ENCODE data around the gene RAB11FIP5.

RAB11FIP5 gene

DNA sequence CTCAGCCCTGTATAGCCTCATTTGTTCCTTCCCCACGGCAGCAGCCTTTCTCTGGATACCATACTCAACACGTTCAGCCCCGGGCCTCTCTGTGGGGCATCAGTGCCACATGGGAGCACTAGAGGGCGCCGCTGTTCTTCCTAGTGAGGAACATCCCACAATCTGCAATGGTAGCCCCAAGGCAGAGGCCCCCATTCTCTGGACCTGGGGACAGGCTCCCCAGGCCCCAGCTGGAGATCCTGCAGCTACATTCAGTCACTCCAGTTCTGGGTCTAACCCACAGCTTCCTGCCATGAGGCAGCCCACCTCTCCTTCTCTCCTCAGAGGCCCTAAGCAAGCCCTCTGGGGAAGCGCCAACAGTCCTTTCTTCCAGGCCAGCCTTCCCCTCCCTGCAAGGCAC is 27.1 kb downstream of the RAB11FIP5 start:
- peak; percentile 86 for DNase-seq

DNA sequence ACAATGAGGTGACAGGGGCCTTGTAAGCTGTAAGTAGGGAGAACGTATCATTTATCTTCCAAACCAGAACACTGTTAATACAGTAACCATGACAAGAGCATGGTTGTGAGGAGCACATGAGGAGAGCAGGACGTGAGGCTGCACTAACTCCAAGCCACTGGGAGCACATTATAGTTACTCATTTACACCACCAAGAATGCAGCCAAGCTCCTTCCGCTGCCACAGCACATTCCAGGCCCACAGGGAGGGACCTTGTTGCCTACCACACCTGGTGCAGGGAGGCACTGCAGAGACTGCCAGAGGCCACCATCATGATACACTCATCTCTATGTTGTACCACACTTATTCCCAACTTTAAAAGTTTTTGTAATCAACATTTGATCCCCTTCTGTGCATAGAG is 27.8 kb downstream of the RAB11FIP5 start:
- no peak for DNase-seq

DNA sequence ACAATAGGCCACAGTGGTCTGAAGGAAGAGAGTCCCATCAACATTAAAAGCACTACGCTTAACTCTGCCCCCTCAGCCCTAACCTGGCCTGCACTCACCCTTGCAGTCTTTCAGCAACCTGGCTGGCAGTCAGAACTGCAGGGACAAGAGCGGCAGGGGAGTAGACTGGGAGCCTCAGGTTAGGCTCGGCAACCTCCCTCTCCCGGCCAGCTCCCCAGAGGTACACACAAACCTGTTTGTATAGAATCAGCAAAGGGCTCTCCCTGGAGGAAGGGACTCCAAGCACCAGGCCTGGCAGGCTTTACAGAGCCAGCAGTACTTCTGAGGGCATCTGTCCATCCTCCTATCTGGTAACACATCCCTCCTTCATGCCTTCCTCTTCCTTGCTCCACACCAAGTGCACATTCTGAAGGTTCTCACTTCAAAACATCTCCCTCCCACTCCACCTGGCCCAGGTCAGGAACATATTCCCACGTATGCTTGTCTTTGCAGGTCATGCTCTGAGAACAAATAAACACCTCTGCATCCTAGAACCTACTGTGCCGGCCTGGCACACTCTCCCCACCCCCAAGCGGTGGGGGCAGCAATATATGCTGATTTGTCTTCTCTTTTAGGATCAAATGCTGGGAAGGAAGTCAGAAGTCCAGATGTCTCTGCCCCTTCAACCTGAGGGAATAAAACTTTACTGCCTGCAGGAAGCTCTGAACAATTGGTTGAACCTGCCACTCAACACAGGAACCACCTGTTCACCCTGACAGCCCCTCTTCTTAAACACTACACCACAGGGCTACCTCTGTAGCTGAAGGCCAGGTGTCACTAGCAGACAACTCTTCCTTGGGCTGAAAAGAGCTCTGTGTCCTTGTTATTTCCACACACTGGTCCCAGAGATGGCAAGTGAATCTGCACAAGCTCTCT is 28.6 kb downstream of the RAB11FIP5 start:
- DNase-seq: no peak

DNA sequence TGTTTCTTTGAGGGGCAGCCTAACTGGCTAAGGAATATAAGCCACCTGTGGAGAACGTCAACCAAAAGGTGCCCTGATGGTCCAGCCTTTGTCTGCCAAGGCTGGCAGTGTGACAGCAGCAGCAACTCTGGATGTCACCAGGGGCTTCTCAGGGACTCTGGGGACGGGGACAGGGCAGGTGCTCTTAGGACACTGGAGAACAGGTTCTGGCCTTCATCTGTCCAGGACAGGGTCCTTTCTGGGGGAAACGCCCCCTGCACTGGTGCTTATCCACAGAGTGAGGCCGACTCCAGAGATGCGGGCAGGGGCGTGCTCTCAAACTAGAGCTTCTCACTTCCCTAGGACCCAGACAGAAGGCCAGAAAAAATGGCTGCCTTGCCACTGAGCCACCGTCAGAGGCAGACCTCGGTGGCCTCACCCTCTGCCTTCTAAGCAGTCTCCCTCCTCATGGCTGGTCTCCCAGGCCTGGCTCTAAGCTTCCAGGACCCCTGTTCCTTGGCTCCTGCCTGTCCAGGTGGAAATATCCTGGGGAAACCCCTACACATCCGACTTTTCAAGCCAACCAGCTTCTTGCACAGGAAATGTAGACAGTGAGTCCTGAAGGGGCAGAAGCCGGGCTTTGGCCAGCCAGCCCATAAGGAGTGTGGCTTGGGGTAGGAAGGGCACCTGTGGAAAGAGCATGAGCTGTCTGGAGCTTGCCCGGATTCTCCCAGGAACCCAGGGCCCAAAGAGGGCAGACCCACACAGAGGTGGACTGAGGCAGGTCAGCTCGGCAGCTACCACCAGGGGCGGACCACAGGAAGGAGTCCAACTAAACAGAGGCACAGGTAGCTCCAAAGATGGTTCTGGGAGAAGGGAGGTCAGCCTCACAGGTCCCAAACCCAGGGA is 30.0 kb downstream of the RAB11FIP5 start:
- DNase-seq: no peak

DNA sequence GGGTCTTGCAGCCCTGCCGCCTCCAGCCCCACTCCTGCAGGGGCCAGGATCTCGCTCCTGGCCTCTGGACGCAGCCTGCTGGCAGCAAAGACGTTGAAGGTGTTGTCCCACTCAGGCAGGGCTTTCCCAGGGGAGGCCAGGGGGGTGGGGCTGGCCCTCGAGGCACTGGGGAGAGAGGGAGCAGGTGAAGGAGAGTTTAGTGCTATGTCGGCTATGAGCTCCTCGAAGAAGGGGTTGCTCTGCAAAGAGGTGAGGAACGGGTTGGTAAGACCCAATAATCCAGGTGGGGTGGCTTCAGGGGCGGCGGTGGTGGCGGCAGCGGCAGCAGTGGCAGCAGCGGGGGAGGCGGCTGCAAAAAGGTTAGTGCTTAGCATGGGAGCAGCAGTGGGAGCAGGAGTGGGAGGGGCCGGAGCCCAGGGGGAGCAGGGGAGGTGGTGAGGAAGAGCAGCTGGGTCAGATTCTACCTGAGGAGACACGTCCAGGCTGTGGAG is 31.5 kb downstream of the RAB11FIP5 start:
- DNase-seq: no peak

DNA sequence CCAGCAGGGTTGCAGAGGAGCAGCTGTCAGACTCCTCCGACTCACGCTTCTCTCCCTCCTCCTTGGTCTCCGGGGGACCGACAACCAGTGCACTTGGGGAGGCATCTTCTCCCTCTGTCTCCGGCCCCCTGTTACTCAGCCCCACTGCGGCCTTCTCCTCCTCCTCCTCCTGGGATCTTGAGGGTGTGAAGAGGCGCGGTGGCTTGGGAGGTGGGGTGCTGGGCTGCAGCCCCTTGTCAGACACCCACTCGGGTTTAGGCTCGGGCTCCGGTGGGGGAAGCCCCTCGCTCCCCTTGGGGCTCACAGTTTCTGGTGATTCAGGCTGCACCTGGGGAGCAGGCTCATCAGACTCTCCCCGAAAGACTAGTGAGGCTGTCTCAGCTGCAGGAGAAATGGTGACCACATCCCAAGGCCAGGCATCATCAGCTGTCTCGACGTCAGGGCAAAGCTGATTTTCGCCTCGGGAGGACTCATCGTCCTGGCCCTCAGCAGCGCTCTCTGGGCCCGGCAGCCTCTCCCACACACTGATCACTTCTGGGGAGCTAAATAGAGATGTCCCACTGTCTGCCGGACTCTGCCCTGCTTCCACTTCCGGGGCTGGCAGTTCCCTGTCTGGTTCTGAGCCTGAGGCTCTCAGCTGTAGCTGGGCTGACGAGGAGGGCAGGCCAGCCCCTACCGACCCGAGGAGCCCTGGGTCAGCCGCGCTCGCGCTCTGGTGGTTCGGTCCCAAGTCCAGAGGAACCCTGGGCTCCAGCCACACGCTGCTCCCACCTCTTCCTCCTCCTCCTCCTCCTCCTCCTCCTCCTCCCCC is 32.2 kb downstream of the RAB11FIP5 start:
- no peak for DNase-seq

DNA sequence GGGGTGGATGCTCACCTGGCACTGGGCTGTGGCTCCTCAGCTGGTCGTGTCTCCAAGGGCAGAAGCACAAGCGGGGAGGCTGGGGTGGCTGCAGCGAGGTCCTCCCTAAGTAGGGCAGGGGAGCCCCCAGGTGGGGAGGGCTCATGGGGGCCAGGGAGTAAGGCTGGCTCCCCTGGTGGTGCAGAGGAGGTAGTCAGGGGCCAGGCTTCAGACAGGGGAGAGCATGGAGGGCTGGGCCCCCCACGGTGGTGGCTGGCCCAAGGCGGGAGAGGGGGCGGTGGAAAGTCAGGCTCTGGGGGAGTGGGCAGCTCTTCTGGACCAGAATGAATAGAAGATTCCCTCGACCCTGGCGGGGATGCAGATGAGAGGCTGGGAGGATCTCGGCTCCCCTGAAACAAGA is 33.1 kb downstream of the RAB11FIP5 start:
- DNase-seq: no peak

DNA sequence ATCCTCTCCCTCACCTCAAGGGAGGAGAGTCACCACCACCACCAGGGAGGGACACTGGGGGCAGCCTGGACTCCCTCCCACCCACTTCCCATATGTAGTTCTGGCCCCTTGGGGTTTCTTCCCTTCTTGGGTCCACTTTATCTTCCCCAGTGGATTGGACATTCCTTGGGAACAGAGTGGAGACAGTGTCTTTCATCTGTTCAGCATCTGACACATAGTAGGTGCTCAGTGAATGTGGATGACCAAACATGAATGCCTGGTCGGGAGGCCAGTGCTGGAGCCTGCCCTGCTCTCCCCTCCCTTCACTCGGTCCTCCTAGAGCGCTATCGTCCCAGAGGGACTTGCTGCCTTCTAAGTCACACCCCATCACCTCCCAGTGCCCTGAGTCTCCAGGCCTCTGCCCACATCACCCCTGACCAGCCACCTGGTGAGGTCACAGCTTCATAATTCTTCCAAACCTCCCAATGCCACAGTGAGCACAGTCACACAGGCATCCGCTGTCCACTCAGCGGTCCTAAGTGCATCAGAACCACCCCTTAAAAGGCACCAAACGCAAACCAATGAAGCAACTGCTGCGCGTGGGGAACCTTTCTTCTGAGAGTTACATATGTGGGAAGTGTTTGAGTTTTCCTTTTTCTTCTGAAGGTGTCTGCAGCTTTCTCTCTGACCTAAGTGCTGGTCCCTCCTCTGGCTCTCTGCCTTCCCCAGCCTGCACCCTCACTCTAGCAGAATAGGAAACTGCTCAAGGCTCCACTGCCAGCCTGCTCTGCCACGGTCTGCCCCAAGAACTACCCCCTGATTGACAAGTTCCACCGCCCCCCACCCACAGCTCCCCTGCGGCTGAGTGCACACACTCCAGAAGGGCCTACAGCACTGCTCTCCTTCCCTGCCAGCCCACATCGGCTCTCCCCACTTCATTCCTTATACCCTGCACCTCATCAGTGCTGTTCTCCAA is 34.0 kb downstream of the RAB11FIP5 start:
- DNase-seq: no peak

DNA sequence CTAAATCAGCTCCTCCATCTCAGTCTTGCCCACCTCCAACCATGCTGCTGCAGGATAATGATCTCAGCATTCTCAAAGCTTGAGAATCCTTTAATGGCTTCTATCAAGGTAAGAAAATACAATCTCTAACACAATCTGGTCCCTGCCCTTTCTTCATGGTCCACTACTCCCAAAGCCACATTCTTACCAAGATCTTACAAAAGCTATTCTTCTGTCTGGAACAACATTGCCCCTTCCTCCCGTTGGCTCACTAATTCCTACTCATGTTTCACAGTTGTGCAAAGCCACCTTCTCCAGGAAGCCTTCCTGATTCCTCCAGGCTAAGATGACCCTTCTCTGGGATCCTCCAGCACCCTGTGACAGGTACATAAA is 35.3 kb downstream of the RAB11FIP5 start:
- DNase-seq: no peak

DNA sequence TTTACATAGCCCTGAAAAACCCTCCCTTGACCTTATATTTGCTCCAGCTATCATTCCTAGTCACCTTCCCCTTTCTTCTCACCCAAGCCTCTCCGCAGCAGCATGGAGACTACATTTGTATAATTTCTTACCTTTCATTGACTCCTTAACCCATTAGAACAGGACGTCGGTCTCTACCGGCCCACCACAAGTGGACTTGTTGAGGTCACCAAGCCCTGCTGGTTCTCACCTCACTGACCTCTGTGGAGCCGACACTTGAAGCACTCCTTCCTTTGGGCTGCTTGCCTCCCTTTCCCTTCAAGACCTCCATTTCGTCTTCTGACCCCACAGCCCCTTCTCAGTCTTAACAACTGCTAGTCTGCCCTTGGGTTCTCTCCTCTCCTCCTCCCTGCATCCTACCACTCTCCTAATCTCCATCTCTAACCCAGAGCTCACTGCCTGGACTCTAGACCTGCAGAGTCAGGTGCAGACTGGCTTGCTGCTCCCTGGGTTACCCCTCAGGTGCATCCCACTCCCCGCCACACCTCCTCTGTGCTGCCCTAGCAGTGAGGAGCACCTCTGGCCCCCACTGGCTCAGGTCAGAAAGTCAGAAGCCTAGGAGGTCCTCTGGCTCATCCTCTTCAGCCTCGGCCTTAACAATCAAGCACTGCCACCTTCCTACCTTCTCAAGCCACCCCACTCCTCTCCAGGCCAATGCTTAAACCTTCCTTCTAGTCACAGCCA is 35.9 kb downstream of the RAB11FIP5 start:
- DNase-seq: no peak

DNA sequence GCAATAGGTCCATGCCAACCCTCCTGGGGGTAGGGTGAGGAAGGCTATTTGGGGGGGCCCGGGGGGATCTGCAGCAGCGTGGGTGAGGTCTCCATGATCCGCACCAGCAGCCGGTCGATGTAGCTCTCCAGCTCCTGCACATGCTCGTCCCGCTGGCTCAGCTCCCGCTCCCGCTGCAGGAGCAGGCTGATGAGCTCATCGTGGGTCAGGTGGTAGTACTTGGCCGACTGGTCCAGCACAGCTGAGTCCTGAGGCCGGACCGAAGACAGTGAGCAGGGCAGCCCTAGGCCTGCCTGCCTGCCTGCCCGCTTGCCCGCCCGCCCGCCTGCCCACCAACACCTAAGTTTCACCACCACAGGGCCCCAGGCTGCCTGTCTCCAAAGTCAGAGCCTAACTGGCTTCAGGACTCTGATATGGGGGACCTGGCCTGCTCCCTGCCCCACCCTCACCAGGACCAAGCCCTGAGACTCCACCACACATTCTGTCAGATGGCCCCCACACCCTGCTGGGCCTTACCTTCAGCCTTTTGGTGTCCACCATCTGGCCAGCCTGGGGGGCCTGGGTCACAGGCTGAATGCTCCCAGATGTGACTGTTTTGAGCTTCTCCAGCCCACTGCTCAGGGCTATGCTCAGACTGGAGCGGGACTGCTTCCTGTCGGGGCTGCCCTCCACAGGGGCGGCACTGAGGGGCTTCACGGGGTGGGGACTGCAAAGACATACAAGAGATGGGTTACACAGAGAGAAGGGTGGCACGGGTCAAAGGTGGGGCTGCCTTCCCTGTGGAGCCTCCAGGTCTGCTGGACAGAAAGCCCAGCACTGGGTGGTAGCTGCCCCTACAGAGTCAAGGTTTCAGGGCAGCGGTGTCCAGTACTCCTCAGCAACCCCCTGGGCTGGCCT is 37.0 kb downstream of the RAB11FIP5 start:
- peak; percentile 13 for DNase-seq

DNA sequence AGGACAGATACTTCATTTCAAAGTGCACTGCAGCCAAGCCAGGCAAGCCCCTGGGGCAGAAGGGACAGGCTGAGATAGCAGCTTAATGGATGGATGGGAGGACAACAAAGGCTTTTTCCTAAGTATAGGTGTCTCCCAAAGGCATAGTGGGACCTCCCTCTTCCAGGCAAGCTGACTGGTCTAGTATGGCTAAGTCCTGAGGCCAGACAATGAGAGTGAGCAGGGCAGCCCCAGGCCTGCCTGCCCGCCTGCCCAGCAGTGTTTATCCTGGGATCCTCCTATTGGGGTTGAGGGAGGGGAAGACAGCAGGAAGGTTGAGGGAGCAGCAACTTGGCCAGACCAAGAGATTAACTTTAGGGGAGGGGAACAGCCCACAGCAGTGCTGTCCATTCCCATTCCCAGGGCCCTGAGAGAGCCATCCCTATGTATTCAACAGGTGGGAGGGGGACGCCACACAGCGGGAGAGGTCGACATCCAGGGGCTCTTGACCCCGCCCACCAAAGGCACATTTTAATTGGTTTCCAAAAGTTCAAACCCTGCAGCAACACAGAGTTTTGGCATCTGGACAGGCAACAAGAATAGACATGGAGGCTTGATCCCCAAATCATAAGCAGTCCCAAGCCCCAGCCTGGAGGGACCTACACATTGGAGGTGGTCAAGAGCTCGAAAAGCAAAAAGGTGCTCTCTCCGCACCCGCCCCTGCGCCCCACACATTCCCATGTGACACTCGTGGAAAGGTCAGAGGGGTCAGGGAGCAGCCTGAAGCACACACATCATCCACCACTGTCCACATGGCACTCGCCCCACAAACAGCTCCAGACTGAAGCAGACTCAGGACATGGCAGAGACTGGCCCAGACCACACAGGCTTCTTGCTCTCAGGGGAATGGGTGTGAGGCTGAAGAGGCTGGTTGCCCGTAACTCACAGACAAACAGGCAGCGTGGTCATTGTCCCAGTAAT is 38.4 kb downstream of the RAB11FIP5 start:
- DNase-seq: no peak

DNA sequence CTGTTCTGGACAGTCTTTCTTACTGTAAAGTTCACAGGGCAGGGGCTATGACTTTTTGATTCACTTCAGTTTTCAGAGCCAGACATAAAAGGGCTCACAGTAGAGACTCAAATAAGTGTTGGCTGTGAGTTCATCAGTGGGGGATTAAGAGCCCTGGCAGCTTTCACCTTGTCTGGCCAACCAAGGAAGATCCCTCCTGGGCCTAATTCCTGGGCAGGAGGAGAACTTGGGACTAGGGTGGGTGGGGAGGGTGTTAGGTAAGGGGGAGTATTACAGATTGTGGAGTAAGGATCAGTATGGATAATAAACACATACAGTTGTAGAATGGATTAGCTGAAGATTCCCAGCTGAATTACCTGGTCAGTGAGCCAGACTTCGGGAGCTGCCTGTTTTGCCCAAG is 40.3 kb downstream of the RAB11FIP5 start:
- DNase-seq: no peak

DNA sequence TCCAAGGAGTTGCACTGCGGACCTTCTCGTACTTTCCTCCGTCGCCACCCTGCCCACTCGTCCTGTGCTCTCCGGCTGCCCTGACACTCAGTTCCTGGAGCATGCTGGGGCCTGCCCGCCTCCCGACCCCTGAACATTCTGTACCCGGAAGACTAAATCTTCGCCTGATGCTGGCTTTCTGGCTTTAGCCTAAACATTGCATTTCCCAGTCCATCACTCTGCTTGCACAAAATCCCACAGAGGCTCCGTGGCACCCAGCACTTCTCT is 40.7 kb downstream of the RAB11FIP5 start:
- peak; percentile 46 for DNase-seq

DNA sequence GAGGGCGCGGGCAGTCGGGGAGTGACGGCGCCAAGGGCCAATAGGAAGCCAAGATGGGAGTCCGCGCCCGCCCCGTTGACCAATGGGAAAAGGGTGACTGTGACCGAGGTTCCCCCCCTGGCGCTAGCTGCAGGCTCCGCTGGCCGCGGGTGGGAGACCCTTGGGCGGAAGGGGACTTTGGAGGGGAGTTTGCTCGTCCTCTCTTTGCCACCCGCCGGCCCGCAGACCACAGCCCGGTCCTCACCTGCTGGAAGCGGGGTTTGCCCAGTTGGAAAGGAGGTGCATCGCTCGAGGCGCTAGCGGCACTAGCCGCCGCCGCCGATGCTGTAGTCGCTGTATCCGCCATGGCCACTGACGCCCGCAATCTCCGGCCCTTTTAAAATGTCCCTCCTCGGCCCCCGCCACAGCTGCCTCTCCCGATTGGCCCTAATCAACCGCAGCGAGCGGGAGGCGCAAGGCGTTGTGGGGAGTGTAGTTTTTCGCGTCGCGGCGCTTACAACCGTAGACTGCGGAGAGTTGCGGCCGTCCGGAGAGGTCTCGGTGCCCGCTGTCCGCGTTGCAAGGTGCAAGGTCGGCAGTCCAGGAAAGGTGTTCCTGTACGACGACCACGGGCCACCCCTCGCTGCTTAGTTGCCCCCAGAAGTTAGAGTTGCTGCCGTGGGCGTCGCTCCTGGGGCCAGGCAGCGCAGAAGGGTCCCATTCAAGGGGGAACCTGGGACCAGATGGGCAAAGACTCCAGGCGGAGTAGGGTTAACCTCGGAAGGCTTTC is 41.2 kb downstream of the RAB11FIP5 start, which contains the start of gene SFXN5:
Gene SFXN5 (minus strand): TSS at position 353 of the 769 bp plus-strand sequence. CDS start 7 bp downstream, at position 346.
- peak; percentile 98 for DNase-seq

DNA sequence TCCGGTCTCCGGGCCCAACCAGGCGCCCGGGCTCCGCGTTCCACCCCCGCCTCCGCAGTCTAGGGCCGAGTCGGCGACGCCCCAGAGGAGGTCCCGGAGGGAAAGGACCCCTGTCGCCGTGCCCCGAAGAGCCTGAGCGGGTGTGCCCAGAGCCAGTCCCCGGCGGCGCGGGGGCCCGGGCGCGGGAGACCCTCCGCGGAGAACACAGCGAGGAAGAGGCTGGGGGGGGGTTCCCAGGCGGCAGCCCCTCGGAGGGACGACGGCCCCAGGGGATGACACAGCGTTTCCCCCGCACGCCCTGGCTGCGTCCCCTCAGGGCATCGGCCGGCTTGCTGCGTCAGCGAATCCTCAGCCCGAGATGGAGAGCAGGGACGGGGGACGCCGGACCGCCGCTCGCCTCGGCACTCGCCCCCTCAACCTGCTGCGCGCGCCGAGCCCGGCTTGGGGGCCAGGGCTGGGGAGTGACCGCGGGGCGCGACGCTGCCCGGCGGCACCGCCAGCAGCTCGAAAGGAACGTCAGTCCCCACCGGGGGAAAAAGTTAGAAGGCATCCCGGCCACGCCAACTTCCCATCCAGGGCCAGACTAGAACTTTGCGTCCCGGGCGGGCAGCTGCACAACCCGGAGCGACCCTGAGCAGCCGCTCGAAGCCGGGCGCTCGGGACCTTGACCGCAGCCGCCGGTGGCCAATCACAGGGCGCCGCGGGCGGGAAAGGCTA is 41.9 kb downstream of the RAB11FIP5 start:
- DNase-seq: peak; percentile 67

Measured in DMS53 (cell line).